ENCODE results near the gene SLC8B1.

The SLC8B1 gene

GRCh38 chr12:113318900-113319628 is 15.8 kb downstream of the SLC8B1 start:
- DNase-seq, result no peak

- no peak for DNase-seq
Observed at GRCh38 chr12:113318046-113318656, 16.8 kb downstream of the SLC8B1 start.

GRCh38 chr12:113317122-113317521 is 17.8 kb downstream of the SLC8B1 start:
- no peak for DNase-seq

GRCh38 chr12:113316155-113316554 is 18.8 kb downstream of the SLC8B1 start:
- no peak for DNase-seq

- DNase-seq, result no peak
Observed at GRCh38 chr12:113315358-113315757, 19.6 kb downstream of the SLC8B1 start.

- no peak for DNase-seq
Observed at GRCh38 chr12:113314121-113314529, 20.8 kb downstream of the SLC8B1 start.

GRCh38 chr12:113310489-113310888 is 24.4 kb downstream of the SLC8B1 start:
- DNase-seq, result peak; percentile 59

GRCh38 chr12:113306382-113306781 is 28.5 kb downstream of the SLC8B1 start:
- no peak for DNase-seq

GRCh38 chr12:113305281-113305856 is 29.5 kb downstream of the SLC8B1 start:
- no peak for DNase-seq

GRCh38 chr12:113302886-113303640 is 31.8 kb downstream of the SLC8B1 start:
- DNase-seq, result peak; percentile 82

- DNase-seq, result peak; percentile 31
Observed at GRCh38 chr12:113302466-113302865, 32.4 kb downstream of the SLC8B1 start.

GRCh38 chr12:113301811-113302210 is 33.1 kb downstream of the SLC8B1 start:
- DNase-seq, result no peak

- peak; percentile 47 for DNase-seq
Observed at GRCh38 chr12:113299619-113300237, 35.2 kb downstream of the SLC8B1 start.

- DNase-seq, result peak; percentile 38
Observed at GRCh38 chr12:113298861-113299545, 35.9 kb downstream of the SLC8B1 start.

GRCh38 chr12:113298472-113298817 is 36.5 kb downstream of the SLC8B1 start:
- DNase-seq, result no peak

GRCh38 chr12:113297621-113298471 is 37.1 kb downstream of the SLC8B1 start:
- DNase-seq, result no peak

GRCh38 chr12:113297214-113297587 is 37.7 kb downstream of the SLC8B1 start:
- no peak for DNase-seq

GRCh38 chr12:113296557-113297213 is 38.2 kb downstream of the SLC8B1 start:
- no peak for DNase-seq

- no peak for DNase-seq
Observed at GRCh38 chr12:113295886-113296556, 38.9 kb downstream of the SLC8B1 start.

GRCh38 chr12:113293100-113293499 is 41.8 kb downstream of the SLC8B1 start:
- DNase-seq, result no peak
